ENCODE results near the gene EFNA5.

DNA sequence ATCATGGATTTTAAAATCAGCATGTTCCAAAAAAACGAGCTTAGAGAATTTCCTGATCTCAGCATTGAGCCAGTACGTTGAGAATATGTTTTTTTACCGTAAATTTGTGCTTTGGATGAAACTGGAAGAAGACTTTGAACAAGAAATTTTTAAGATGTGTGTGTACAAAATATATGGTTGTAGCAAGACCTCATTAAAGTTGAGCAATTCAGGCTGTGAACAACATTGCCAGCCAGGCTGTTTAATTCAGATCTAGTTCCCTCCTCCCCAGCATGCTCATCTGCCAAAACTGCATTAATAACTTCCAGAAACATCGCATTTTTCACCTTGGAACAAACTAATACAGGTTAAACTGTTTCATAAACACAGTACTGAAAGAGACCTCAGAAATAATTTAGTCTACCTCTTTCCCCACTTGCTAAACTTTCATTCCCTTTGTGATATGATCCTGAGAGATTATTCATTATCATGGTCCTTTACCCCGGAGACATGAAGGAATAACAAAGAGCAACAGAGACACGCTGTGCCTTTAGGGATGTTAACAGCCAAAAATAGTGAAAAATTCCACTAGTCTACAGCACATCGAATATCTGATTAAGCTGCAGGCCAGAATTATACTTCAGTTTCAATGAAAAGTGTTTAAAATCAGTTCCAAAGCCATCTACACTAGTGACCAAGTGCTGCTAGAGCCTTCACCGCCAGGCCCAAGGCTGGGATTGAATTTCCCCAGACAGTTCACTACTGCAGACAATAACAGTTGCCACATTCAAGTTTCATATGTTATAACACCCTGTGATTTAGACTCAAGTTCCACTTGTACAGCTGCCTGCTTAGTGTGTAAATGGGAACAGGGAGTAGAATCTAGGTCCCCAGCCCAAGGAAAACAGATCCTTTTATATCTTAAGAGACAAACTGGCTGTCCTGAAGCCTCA lies 89.6 kb downstream of the EFNA5 start:
- TF ChIP-seq, protein P1, sequence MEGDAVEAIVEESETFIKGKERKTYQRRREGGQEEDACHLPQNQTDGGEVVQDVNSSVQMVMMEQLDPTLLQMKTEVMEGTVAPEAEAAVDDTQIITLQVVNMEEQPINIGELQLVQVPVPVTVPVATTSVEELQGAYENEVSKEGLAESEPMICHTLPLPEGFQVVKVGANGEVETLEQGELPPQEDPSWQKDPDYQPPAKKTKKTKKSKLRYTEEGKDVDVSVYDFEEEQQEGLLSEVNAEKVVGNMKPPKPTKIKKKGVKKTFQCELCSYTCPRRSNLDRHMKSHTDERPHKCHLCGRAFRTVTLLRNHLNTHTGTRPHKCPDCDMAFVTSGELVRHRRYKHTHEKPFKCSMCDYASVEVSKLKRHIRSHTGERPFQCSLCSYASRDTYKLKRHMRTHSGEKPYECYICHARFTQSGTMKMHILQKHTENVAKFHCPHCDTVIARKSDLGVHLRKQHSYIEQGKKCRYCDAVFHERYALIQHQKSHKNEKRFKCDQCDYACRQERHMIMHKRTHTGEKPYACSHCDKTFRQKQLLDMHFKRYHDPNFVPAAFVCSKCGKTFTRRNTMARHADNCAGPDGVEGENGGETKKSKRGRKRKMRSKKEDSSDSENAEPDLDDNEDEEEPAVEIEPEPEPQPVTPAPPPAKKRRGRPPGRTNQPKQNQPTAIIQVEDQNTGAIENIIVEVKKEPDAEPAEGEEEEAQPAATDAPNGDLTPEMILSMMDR (conservative IDR thresholded peaks at IDR 0.05) = no peak
- no peak for TF ChIP-seq EZH2 (IDR thresholded peaks at IDR 0.05; ENCODE audit: low read depth)

Measured in PC-9 (cell line).